ENCODE results near the gene VRK3. TPM values are rescaled to one million over a fixed set of nuclear protein-coding genes. Genes with fewer than 3 reads are reported as not detected.

VRK3 gene
- polyA plus RNA-seq, 1 of the 3 experiments (the other 2 are of a cell fraction), result 30.3 TPM

- TF ChIP-seq RFX5 (IDR thresholded peaks at IDR 0.05; ENCODE audit: low read length) (no peak), MAX (IDR thresholded peaks at IDR 0.05; ENCODE audit: low read depth) (no peak), USF2 (IDR thresholded peaks at IDR 0.05; ENCODE audit: borderline replicate concordance, low read depth, low read length) (no peak)
Observed at GRCh38 chr19:50058425-50058824, 33.3 kb upstream of the VRK3 start (continued).

GRCh38 chr19:50053119-50053518 is 27.9 kb upstream of the VRK3 start:
- Histone ChIP-seq H3K27ac (ENCODE audit: low read depth in 2 of 2, low read length in 1 of 2) (no peak overlapping the region), H2AFZ (ENCODE audit: low read depth) (no peak overlapping the region), H4K20me1 (ENCODE audit: insufficient read depth) (no peaks in the 10 kb centered on the region), H3K27me3 (ENCODE audit: insufficient read depth) (no peaks in the 10 kb centered on the region), H3K9me2 (no peaks in the 10 kb centered on the region), H3K4me1 (ENCODE audit: control insufficient read depth in 1 of 2, insufficient read depth in 2 of 2, low read depth in 1 of 2, low read length in 1 of 2) (peaks cover 0 to 8% of the 10 kb centered on the region in 2 experiments; a peak in 1 of 4 replicates), H3K9me3 (no peaks in the 10 kb centered on the region), H3K79me2 (ENCODE audit: insufficient read depth) (no peaks in the 10 kb centered on the region), H3K4me3 (ENCODE audit: low read depth in 2 of 2, low read length in 1 of 2) (no peak overlapping the region), H3K9ac (no peak overlapping the region), H3K4me2 (no peak overlapping the region), H3K36me3 (replicated peaks in 1 of 2; ENCODE audit: control insufficient read depth in 1 of 2, insufficient read depth in 2 of 2, low read length in 1 of 2) (peaks cover 0 to under 1% of the 10 kb centered on the region in 2 experiments), H3F3A (replicated peaks; ENCODE audit: insufficient read depth) (no peaks in the 10 kb centered on the region)
- DNase-seq, result no peak
- ChIA-PET POLR2A (no interaction called here), CTCF (no interaction called here)
- no peak for TF ChIP-seq EZH2phosphoT487 (IDR thresholded peaks at IDR 0.05; ENCODE audit: borderline replicate concordance, low read depth)
- TF ChIP-seq RFX5 (IDR thresholded peaks at IDR 0.05; ENCODE audit: low read length), result no peak
- TF ChIP-seq RXRA (IDR thresholded peaks at IDR 0.05; ENCODE audit: borderline replicate concordance, low read depth), result no peak
- TF ChIP-seq NFIC (IDR thresholded peaks at IDR 0.05; ENCODE audit: borderline replicate concordance), result no peak
- no peak for TF ChIP-seq MAX (IDR thresholded peaks at IDR 0.05; ENCODE audit: low read depth)
- TF ChIP-seq, protein P1, sequence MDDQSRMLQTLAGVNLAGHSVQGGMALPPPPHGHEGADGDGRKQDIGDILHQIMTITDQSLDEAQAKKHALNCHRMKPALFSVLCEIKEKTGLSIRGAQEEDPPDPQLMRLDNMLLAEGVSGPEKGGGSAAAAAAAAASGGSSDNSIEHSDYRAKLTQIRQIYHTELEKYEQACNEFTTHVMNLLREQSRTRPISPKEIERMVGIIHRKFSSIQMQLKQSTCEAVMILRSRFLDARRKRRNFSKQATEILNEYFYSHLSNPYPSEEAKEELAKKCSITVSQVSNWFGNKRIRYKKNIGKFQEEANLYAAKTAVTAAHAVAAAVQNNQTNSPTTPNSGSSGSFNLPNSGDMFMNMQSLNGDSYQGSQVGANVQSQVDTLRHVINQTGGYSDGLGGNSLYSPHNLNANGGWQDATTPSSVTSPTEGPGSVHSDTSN (IDR thresholded peaks at IDR 0.05), result no peak
- no peak for TF ChIP-seq FOSL2 (IDR thresholded peaks at IDR 0.05; ENCODE audit: borderline replicate concordance, low read depth)
- TF ChIP-seq TAF1 (IDR thresholded peaks at IDR 0.05; ENCODE audit: borderline replicate concordance, low read depth, low read length), result no peak
- TF ChIP-seq MXI1 (IDR thresholded peaks at IDR 0.05; ENCODE audit: low read depth, low read length), result no peak
- no peak for TF ChIP-seq ELF1 (IDR thresholded peaks at IDR 0.05)
- TF ChIP-seq USF1 (IDR thresholded peaks at IDR 0.05; ENCODE audit: borderline replicate concordance, low read depth), result no peak
- TF ChIP-seq FOXM1 (IDR thresholded peaks at IDR 0.05; ENCODE audit: low read depth), result no peak
- TF ChIP-seq GABPA (IDR thresholded peaks at IDR 0.05; ENCODE audit: low read depth), result no peak
- WGBS (ENCODE audit: low lambda C conversion rate), result 70% methylated on average over 4 of the region's 4 CpGs

All from SK-N-SH (cell line).